GM12878 (cell line): Measurements from ENCODE around the gene SIGLEC14. TPM values are rescaled to one million over a fixed set of nuclear protein-coding genes. Genes with fewer than 3 reads are reported as not detected.
"Not testable (repeated sequence)": the region's sequence is repeated elsewhere in the genome, so short reads cannot be mapped to it uniquely, and the experiment has no call there.

ENCODE experiments used
- ATAC-seq: fragments of 200-7000 bp; cut with Tn5 transposase; 3 replicates; pipeline ENCODE4 v1.9.1; 2020; ENCODE audit warnings: mild to moderate bottlenecking, moderate library complexity
- BruUV-seq: library from RNA; stranded (reverse); fragments of 400-500 nt; replicated peaks from 2 replicates; lab custom pipeline; 2021; lab: Mats Ljungman, UMichigan
- CTCF ChIA-PET: fragments of 300-600 bp; sonication (Branson Sonifier 250); formaldehyde crosslinking; extraction: SDS; loops from one replicate; lab custom pipeline; 2021; ENCODE audit warnings: inconsistent platforms; lab: Yijun Ruan, JAX
- POLR2A ChIA-PET: fragments of 350-600 bp; formaldehyde crosslinking; extraction: SDS; loops from one replicate; lab custom pipeline; 2021; ENCODE audit warnings: inconsistent platforms; lab: Charles Lee
- RAD21 ChIA-PET: fragments of 300-600 bp; sonication (Branson Sonifier 250); formaldehyde crosslinking; loops from one replicate; lab custom pipeline; 2023; ENCODE audit warnings: antibody characterized with exemption; ENCODE audit not compliant: unreplicated experiment; lab: Charles Lee
- SMC1A ChIA-PET: fragments of 300-600 bp; sonication (Branson Sonifier 250); formaldehyde crosslinking; loops from one replicate; lab custom pipeline; 2023; ENCODE audit not compliant: unreplicated experiment, uncharacterized antibody; lab: Charles Lee
- DNase-seq: peaks from one replicate; pipeline ENCODE4 v3.0.0-alpha.2; 2011; ENCODE audit warnings: low read depth, low spot score
- FAIRE-seq: peaks from 3 replicates; lab custom pipeline; 2011; peaks lifted over from hg19 to GRCh38; lab: Jason Lieb, UNC
- H2AFZ ChIP-seq: 2 replicates; pipeline ENCODE4 v1.6.0; 2011; ENCODE audit warnings: low read depth, low read length, control low read depth; ENCODE audit not compliant: control insufficient read depth
- H3K27ac ChIP-seq: 2 replicates; pipeline ENCODE4 v1.5.1; 2011; ENCODE audit warnings: control low read depth; ENCODE audit not compliant: control insufficient read depth, insufficient read depth
- H3K27me3 ChIP-seq, 2 experiments: replicated peaks in 1 of 2; 2 replicates each; pipeline versions ENCODE4 v1.6.0 to v1.6.1; 2011; ENCODE audit warnings: low read length in 1 of 2; ENCODE audit not compliant: control insufficient read depth in 2 of 2, insufficient read depth in 2 of 2
- H3K36me3 ChIP-seq, 2 experiments: 2 replicates each; pipeline ENCODE4 v1.5.1; 2011; ENCODE audit warnings: low read length in 1 of 2; ENCODE audit not compliant: control insufficient read depth in 2 of 2, insufficient read depth in 2 of 2
- H3K4me1 ChIP-seq: 2 replicates; pipeline ENCODE4 v1.6.1; 2011; ENCODE audit warnings: mild to moderate bottlenecking, low read length, moderate library complexity, mixed read lengths; ENCODE audit not compliant: control insufficient read depth, insufficient read depth
- H3K4me2 ChIP-seq: 2 replicates; pipeline ENCODE4 v1.6.0; 2011; ENCODE audit warnings: control low read depth; ENCODE audit not compliant: control insufficient read depth, insufficient read depth
- H3K4me3 ChIP-seq: fragments of 200-600 bp; sonication (generic); 2 replicates; pipeline ENCODE4 v1.5.1; 2016
- H3K79me2 ChIP-seq: 2 replicates; pipeline ENCODE4 v1.6.0; 2011; ENCODE audit warnings: low read length; ENCODE audit not compliant: control insufficient read depth, insufficient read depth
- H3K9ac ChIP-seq: 2 replicates; pipeline ENCODE4 v1.8.0; 2011; ENCODE audit warnings: low read length, control low read depth, mixed read lengths; ENCODE audit not compliant: control insufficient read depth, insufficient read depth
- H3K9me3 ChIP-seq: replicated peaks from 3 replicates; pipeline ENCODE4 v1.5.1; 2011; ENCODE audit warnings: mild to moderate bottlenecking, low read length; ENCODE audit not compliant: control insufficient read depth, insufficient read depth
- H4K20me1 ChIP-seq: 2 replicates; pipeline ENCODE4 v1.6.0; 2011; ENCODE audit not compliant: control insufficient read depth, insufficient read depth
- BCL3 ChIP-seq: IDR thresholded peaks from 2 replicates; pipeline ENCODE4 v1.6.1; 2011; ENCODE audit warnings: borderline replicate concordance, low read depth, mild to moderate bottlenecking, moderate library complexity, low read length; ENCODE audit not compliant: insufficient read depth, poor library complexity, severe bottlenecking
- BHLHE40 ChIP-seq, 2 experiments: fragments of 450-650 bp in 1 of 2; IDR thresholded peaks; 2 replicates each; pipeline ENCODE4 v1.6.1; 2011 to 2017; ENCODE audit warnings: low read depth in 2 of 2, borderline replicate concordance in 1 of 2, improper control_type of control experiment in 1 of 2, low read length in 1 of 2, mild to moderate bottlenecking in 1 of 2
- PBX3 ChIP-seq: IDR thresholded peaks from 2 replicates; pipeline ENCODE4 v1.6.1; 2011; ENCODE audit warnings: mild to moderate bottlenecking, low read depth, low read length, moderate library complexity; ENCODE audit not compliant: insufficient replicate concordance
- RB1 ChIP-seq: fragments of 450-650 bp; formaldehyde crosslinking; IDR thresholded peaks from 2 replicates; pipeline ENCODE4 v1.6.1; 2017; ENCODE audit warnings: mild to moderate bottlenecking, borderline replicate concordance
- WGBS: methylation state at CpG from one replicate; pipeline ENCODE4 v1.1.6; 2016; ENCODE audit warnings: low lambda C conversion rate; ENCODE audit not compliant: insufficient replicate concordance, insufficient coverage; ENCODE audit errors: missing lambda C conversion rate; 5-methylcytosine and 5-hydroxymethylcytosine counted together
- in situ Hi-C: fragments of 300-500 bp; cut with MboI; formaldehyde crosslinking; loops from 9 replicates; pipeline ENCODE4 v1.14.3; 2018; ENCODE audit warnings: mixed read lengths
- intact Hi-C: fragments of 100-400 bp; cut with micrococcal nuclease; formaldehyde crosslinking; loops from one replicate; pipeline ENCODE4 v1.14.2; 2022; ENCODE audit not compliant: unreplicated experiment
- polyA plus RNA-seq, 11 experiments: library from polyadenylated mRNA; depleted of rRNA in 4 of 11; unstranded in 6 of 11; stranded (reverse) in 5 of 11; fragments of >200 nt; fragmentation: Nextera tagmentation in 4 of 11; fragmentation: Illumina TruSeq in 1 of 11; extraction: Ambion mirVana in 4 of 11; extraction: Trizol in 1 of 11; gene quantifications; 1 replicate in 1 of 11; 2 replicates in 10 of 11; pipeline versions ENCODE4 v1.2.1 to v1.2.3, GENCODE V29; 2011 to 2016; ENCODE audit warnings: inconsistent platforms in 2 of 11, missing spikeins in 2 of 11, low read depth in 1 of 11
- total RNA-seq, 4 experiments: library from RNA; depleted of rRNA in 3 of 4; stranded (reverse); fragments of >200 nt in 3 of 4; fragmentation: Illumina TruSeq in 1 of 4; extraction: Trizol in 1 of 4; gene quantifications; 2 replicates each; pipeline versions ENCODE4 v1.2.1 to v1.2.3, GENCODE V29; 2013 to 2021
- TF ChIP-seq, protein P1 (sequence below): fragments of 450-650 bp; formaldehyde crosslinking; IDR thresholded peaks from 2 replicates; pipeline ENCODE4 v1.5.0; 2022; ENCODE audit warnings: mild to moderate bottlenecking, missing genetic modification characterization

SIGLEC14 gene
- total and polyA plus RNA-seq, 10 of the 15 experiments (the other 5 are each of a cell fraction or from before 2014, with no cell fraction given) = 0.57 to 8.4 (median 4.6) TPM

DNA sequence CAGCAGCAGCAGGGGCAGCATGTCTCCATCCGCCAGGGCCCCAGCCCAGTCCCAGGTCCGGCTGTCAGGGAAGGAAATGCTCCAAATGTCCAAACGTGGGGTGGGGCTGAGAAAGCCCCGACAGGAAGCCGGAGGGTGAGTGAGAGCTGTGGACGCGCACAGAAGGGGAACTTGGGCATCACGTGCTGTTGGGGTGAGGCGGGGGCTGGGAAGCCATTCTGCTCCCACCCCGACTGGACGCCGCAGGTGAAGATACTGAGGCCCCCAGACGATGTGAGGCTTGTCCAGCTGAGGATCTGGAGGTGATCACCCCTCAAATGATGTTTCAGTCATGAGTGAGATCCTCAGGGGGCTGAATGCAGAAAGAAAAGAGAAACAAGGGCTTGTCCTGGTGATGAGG, 16.3 kb downstream of the SIGLEC14 start, which contains the start of gene SIGLEC5:
Gene SIGLEC5 (minus strand): TSS at position 87 of the 400 bp plus-strand sequence. CDS start 66 bp downstream, at position 21.
- H3K9ac ChIP-seq, H2AFZ ChIP-seq, H3K4me2 ChIP-seq, DNase-seq, H3K27ac ChIP-seq, H3K27me3 ChIP-seq, H4K20me1 ChIP-seq, H3K36me3 ChIP-seq, POLR2A ChIA-PET, H3K79me2 ChIP-seq, H3K9me3 ChIP-seq, H3K4me1 ChIP-seq, H3K4me3 ChIP-seq, SMC1A ChIA-PET, in situ Hi-C loops, intact Hi-C loops, BruUV-seq: not testable (repeated sequence)
- ATAC-seq (peak; percentile 60), FAIRE-seq (peak; percentile 44)
- 0% methylated on average over 4 of the region's 13 CpGs for WGBS
- ChIA-PET RAD21 (interaction anchor here (1.1 kb wide), 1 partner anchor 27 kb away, joined by 4 read pairs; no protein-coding TSS in a partner anchor), CTCF (interaction anchor here (0.5 to 1.1 kb wide), 2 partner anchors 10 to 163 kb away, joined by 3 read pairs; no protein-coding TSS in a partner anchor)
- peak in 1 of 2 experiments; percentile 78; a peak in 2 of 4 replicates for TF ChIP-seq BHLHE40 (IDR thresholded peaks at IDR 0.05; ENCODE audit: borderline replicate concordance in 1 of 2, low read depth in 2 of 2, low read length in 1 of 2)

GRCh38 chr19:51628153-51628939, 18.3 kb downstream of the SIGLEC14 start:
- H3K4me1 ChIP-seq = no peaks in the 10 kb centered on the region; the same call in 1 of the 2 replicates
- ATAC-seq (no peak), FAIRE-seq (no peak), DNase-seq (no peak)
- H3K36me3 ChIP-seq = no peaks in the 10 kb centered on the region
- H3K79me2 ChIP-seq = no peaks in the 10 kb centered on the region
- H3K4me3 ChIP-seq = no peak overlapping the region
- no TSS peak for BruUV-seq
- CTCF ChIA-PET = no interaction called here
- no peaks in the 10 kb centered on the region for H3K27me3 ChIP-seq
- H3K4me2 ChIP-seq = no peak overlapping the region
- SMC1A ChIA-PET = no interaction called here
- RAD21 ChIA-PET = no interaction called here
- POLR2A ChIA-PET = no interaction called here
- no peaks in the 10 kb centered on the region for H4K20me1 ChIP-seq
- 79% methylated on average over 14 of the region's 14 CpGs for WGBS
- in situ Hi-C loops = no loop called here
- H3K9me3 ChIP-seq = no peaks in the 10 kb centered on the region; the same call in 2 of the 3 replicates
- no peak overlapping the region for H2AFZ ChIP-seq
- TF ChIP-seq PBX3 (peak; percentile 10), BCL3 (peak; percentile 84), RB1 (no peak)
- TF ChIP-seq, protein P1, sequence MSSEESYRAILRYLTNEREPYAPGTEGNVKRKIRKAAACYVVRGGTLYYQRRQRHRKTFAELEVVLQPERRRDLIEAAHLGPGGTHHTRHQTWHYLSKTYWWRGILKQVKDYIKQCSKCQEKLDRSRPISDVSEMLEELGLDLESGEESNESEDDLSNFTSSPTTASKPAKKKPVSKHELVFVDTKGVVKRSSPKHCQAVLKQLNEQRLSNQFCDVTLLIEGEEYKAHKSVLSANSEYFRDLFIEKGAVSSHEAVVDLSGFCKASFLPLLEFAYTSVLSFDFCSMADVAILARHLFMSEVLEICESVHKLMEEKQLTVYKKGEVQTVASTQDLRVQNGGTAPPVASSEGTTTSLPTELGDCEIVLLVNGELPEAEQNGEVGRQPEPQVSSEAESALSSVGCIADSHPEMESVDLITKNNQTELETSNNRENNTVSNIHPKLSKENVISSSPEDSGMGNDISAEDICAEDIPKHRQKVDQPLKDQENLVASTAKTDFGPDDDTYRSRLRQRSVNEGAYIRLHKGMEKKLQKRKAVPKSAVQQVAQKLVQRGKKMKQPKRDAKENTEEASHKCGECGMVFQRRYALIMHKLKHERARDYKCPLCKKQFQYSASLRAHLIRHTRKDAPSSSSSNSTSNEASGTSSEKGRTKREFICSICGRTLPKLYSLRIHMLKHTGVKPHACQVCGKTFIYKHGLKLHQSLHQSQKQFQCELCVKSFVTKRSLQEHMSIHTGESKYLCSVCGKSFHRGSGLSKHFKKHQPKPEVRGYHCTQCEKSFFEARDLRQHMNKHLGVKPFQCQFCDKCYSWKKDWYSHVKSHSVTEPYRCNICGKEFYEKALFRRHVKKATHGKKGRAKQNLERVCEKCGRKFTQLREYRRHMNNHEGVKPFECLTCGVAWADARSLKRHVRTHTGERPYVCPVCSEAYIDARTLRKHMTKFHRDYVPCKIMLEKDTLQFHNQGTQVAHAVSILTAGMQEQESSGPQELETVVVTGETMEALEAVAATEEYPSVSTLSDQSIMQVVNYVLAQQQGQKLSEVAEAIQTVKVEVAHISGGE = peak; percentile 5; the same call in 1 of the 2 replicates
- intact Hi-C loops = loop anchor here (1.0 kb wide), 1 partner anchor 19 kb away; no protein-coding TSS in a partner anchor
- no peak overlapping the region for H3K9ac ChIP-seq
- no peak overlapping the region for H3K27ac ChIP-seq
